ENCODE results near the gene NLRP5. TPM values are rescaled to one million over a fixed set of nuclear protein-coding genes. Genes with fewer than 3 reads are reported as not detected.

The NLRP5 gene
- total and polyA plus RNA-seq, 2 donors (not counting 1 experiment from before 2014, with no cell fraction given): not detected

- DNase-seq (ENCODE audit: low read depth in 2 of 2): no peak
- Histone ChIP-seq H3K27ac (ENCODE audit: insufficient read depth, low read length) (no peak overlapping the region), H3K9me3 (ENCODE audit: control insufficient read depth, insufficient read depth, low read depth, low read length) (no peaks in the 10 kb centered on the region), H3K4me3 (replicated peaks in 1 of 4; ENCODE audit: control extremely low read depth in 1 of 4, insufficient read depth in 1 of 4, low read depth in 3 of 4, low read length in 4 of 4) (no peak overlapping the region), H4K20me1 (ENCODE audit: control insufficient read depth, extremely low read depth, insufficient read depth, low read length) (no peaks in the 10 kb centered on the region), H3K9ac (ENCODE audit: insufficient read depth, low read length) (no peak overlapping the region), H3K79me2 (ENCODE audit: control insufficient read depth, insufficient read depth, low read length) (no peaks in the 10 kb centered on the region), H2AFZ (ENCODE audit: low read length) (no peak overlapping the region), H3K27me3 (ENCODE audit: control insufficient read depth, insufficient read depth, low read length) (no peaks in the 10 kb centered on the region), H3K4me1 (ENCODE audit: control insufficient read depth, extremely low read depth, insufficient read depth, low read length) (no peaks in the 10 kb centered on the region), H3K36me3 (ENCODE audit: control insufficient read depth, insufficient read depth, low read length) (no peaks in the 10 kb centered on the region), H3K4me2 (ENCODE audit: extremely low read depth, insufficient read depth, low read length) (no peak overlapping the region)
- TF ChIP-seq, protein P1, sequence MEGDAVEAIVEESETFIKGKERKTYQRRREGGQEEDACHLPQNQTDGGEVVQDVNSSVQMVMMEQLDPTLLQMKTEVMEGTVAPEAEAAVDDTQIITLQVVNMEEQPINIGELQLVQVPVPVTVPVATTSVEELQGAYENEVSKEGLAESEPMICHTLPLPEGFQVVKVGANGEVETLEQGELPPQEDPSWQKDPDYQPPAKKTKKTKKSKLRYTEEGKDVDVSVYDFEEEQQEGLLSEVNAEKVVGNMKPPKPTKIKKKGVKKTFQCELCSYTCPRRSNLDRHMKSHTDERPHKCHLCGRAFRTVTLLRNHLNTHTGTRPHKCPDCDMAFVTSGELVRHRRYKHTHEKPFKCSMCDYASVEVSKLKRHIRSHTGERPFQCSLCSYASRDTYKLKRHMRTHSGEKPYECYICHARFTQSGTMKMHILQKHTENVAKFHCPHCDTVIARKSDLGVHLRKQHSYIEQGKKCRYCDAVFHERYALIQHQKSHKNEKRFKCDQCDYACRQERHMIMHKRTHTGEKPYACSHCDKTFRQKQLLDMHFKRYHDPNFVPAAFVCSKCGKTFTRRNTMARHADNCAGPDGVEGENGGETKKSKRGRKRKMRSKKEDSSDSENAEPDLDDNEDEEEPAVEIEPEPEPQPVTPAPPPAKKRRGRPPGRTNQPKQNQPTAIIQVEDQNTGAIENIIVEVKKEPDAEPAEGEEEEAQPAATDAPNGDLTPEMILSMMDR (conservative IDR thresholded peaks at IDR 0.05 in 1 of 2, IDR thresholded peaks at IDR 0.05 in 1 of 2; ENCODE audit: low read depth in 1 of 2, low read length in 2 of 2): no peak
- no peak for TF ChIP-seq EZH2 (IDR thresholded peaks at IDR 0.05; ENCODE audit: low read length, missing control alignments)
Observed at GRCh38 chr19:55990831-55991230, 4.3 kb downstream of the NLRP5 start.

- Histone ChIP-seq H3K4me3 (replicated peaks in 1 of 4; ENCODE audit: control extremely low read depth in 1 of 4, insufficient read depth in 1 of 4, low read depth in 3 of 4, low read length in 4 of 4) (no peak overlapping the region), H3K4me2 (ENCODE audit: extremely low read depth, insufficient read depth, low read length) (no peak overlapping the region), H3K9ac (ENCODE audit: insufficient read depth, low read length) (no peak overlapping the region), H3K4me1 (ENCODE audit: control insufficient read depth, extremely low read depth, insufficient read depth, low read length) (no peaks in the 10 kb centered on the region), H3K79me2 (ENCODE audit: control insufficient read depth, insufficient read depth, low read length) (no peaks in the 10 kb centered on the region), H2AFZ (ENCODE audit: low read length) (no peak overlapping the region), H3K27ac (ENCODE audit: insufficient read depth, low read length) (no peak overlapping the region), H3K27me3 (ENCODE audit: control insufficient read depth, insufficient read depth, low read length) (no peaks in the 10 kb centered on the region), H4K20me1 (ENCODE audit: control insufficient read depth, extremely low read depth, insufficient read depth, low read length) (no peaks in the 10 kb centered on the region), H3K9me3 (ENCODE audit: control insufficient read depth, insufficient read depth, low read depth, low read length) (no peaks in the 10 kb centered on the region), H3K36me3 (ENCODE audit: control insufficient read depth, insufficient read depth, low read length) (no peaks in the 10 kb centered on the region)
- TF ChIP-seq, protein P1 (conservative IDR thresholded peaks at IDR 0.05 in 1 of 2, IDR thresholded peaks at IDR 0.05 in 1 of 2; ENCODE audit: low read depth in 1 of 2, low read length in 2 of 2): no peak
- no peak for TF ChIP-seq EZH2 (IDR thresholded peaks at IDR 0.05; ENCODE audit: low read length, missing control alignments)
- DNase-seq (ENCODE audit: low read depth in 2 of 2): no peak
Observed at GRCh38 chr19:55993492-55993891, 6.9 kb downstream of the NLRP5 start.

- no peaks in the 10 kb centered on the region for H3K79me2 ChIP-seq (ENCODE audit: control insufficient read depth, insufficient read depth, low read length)
- no peaks in the 10 kb centered on the region for H3K4me1 ChIP-seq (ENCODE audit: control insufficient read depth, extremely low read depth, insufficient read depth, low read length)
- no peaks in the 10 kb centered on the region for H3K36me3 ChIP-seq (ENCODE audit: control insufficient read depth, insufficient read depth, low read length)
- H3K27me3 ChIP-seq (ENCODE audit: control insufficient read depth, insufficient read depth, low read length): no peaks in the 10 kb centered on the region
- TF ChIP-seq, protein P1 (conservative IDR thresholded peaks at IDR 0.05 in 1 of 2, IDR thresholded peaks at IDR 0.05 in 1 of 2; ENCODE audit: low read depth in 1 of 2, low read length in 2 of 2): no peak
- TF ChIP-seq EZH2 (IDR thresholded peaks at IDR 0.05; ENCODE audit: low read length, missing control alignments): no peak
- H3K4me3 ChIP-seq (replicated peaks in 1 of 4; ENCODE audit: control extremely low read depth in 1 of 4, insufficient read depth in 1 of 4, low read depth in 3 of 4, low read length in 4 of 4): no peak overlapping the region
- no peak overlapping the region for H2AFZ ChIP-seq (ENCODE audit: low read length)
- H4K20me1 ChIP-seq (ENCODE audit: control insufficient read depth, extremely low read depth, insufficient read depth, low read length): no peaks in the 10 kb centered on the region
- no peak overlapping the region for H3K27ac ChIP-seq (ENCODE audit: insufficient read depth, low read length)
- no peak overlapping the region for H3K9ac ChIP-seq (ENCODE audit: insufficient read depth, low read length)
- no peaks in the 10 kb centered on the region for H3K9me3 ChIP-seq (ENCODE audit: control insufficient read depth, insufficient read depth, low read depth, low read length)
- DNase-seq (ENCODE audit: low read depth in 2 of 2): no peak
- no peak overlapping the region for H3K4me2 ChIP-seq (ENCODE audit: extremely low read depth, insufficient read depth, low read length)
Observed at GRCh38 chr19:56014765-56015164, 28.2 kb downstream of the NLRP5 start.

Data from fibroblast of lung (primary cell).